Pulmonary artery endothelial cell (primary cell): ENCODE data around the gene MFNG. TPM values are rescaled to one million over a fixed set of nuclear protein-coding genes. Genes with fewer than 3 reads are reported as not detected.
"Not testable (repeated sequence)": the region's sequence is repeated elsewhere in the genome, so short reads cannot be mapped to it uniquely, and the experiment has no call there.

ENCODE experiments used
- DNase-seq: peaks from one replicate; pipeline ENCODE4 v3.0.0-alpha.2; 2011; ENCODE audit warnings: low read depth, low spot score
- total RNA-seq: library from RNA; depleted of rRNA; stranded (reverse); fragments of >200 nt; gene quantifications from 2 replicates; pipeline ENCODE4 v1.2.3, GENCODE V29; 2014

Gene MFNG
- total RNA-seq: 119 and 148 TPM in 2 replicates

GRCh38 chr22:37486224-37486845 lies at the start of gene MFNG:
TSS of gene MFNG (minus strand) at chr22:37486384. CDS start at chr22:37486177, 207 bp downstream.
- DNase-seq: no peak

DNA sequence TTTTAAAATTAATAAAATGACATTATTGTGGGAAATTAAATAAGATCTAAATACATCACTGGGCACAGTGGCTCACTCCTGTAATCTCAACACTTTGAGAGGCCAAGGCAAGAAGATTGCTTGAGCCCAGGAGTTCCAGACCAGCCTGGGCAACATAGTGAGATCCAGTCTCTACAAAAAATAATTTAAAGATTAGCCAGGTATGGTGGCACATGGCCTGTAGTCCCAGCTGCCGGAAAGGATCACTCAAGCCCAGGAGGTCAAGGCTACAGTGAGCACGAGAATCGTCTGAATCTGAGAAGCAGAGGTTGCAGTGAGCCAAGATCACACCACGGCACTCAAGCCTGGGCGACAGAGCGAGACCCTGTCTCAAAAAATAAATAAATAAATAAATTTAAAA lies 49.0 kb upstream of the MFNG start:
- DNase-seq: no peak

GRCh38 chr22:37534445-37534844 lies 48.3 kb upstream of the MFNG start:
- DNase-seq: no peak

GRCh38 chr22:37533995-37534394 lies 47.8 kb upstream of the MFNG start:
- no peak for DNase-seq

DNA sequence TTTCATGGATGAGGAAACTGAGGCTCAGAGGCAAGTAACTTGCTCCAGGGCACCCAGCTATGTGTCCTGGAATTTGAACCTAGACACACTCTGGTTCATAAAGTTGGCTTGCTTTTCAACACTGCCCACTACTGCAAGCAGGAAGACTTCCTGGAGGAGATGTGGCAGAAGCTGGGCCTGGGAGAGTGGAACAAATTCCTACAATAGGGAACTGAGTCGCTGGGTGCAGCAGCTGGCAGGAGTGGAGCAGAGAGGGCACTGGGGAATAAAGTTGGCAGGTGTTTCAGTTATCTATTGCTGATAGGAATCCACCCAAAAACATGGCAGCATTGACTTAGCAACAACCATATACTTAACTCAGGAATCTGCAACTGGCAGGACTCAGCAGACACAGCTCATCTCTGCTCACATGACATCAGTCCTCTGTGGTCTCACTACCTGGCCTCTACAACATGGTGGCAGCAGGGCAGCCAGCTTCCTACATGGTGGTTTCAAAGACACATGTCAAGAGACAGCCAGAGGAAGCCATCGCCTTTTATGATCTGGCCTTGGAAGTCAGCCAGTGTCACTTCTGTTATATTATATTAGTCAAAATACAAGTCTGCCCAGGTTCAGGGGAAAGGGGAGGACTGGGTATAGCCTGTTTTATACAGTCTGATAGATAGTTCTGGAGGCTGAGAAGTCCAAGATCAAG lies 43.6 kb upstream of the MFNG start:
- no peak for DNase-seq

DNA sequence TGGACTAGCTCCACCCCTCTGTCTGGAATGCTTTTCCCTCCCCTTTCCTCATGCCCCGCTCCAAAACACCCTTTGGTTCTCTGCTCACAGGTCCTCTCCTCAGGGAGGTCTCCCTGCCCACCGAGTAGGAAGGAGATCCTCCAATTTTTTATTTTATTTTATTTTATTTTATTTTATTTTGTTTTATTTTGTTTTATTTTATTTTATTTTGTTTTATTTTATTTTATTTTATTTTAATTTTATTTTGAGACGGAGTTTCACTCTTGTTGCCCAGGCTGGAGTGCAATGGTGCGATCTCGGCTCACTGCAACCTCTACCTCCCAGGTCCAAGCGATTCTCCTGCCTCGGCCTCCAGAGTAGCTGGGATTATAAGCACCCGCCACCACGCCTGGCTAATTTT lies 41.8 kb upstream of the MFNG start:
- DNase-seq: not testable (repeated sequence)

DNA sequence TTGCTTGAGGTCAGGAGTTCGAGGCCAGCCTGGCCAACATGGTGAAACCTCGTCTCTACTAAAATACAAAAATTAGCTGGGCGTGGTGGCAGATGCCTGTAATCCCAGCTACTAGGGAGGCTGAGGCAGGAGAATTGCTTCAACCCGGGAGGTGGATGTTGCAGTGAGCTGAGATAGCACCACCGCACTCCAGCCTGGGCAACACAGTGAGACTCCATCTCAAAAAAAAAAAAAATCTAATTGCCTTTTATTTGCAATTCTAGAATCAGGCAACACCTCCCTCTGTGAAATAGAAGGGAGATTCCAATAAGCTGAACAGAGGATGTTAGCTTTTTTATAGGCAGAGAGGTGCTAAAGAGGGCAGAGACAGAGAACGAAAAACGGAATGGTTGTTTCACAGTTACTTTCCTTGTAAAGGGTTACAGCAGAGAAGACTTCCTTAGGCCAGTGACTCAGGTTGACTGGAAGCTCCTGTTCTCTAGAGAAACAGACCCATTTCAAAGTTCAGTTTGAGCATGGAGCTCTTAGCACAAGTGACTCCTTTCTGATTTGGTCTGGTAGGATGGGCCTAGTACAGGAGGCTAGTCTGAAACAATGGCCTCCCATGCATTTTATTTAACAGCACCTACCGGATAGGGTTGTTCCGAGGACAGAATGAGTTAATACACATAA lies 41.0 kb upstream of the MFNG start:
- not testable (repeated sequence) for DNase-seq

DNA sequence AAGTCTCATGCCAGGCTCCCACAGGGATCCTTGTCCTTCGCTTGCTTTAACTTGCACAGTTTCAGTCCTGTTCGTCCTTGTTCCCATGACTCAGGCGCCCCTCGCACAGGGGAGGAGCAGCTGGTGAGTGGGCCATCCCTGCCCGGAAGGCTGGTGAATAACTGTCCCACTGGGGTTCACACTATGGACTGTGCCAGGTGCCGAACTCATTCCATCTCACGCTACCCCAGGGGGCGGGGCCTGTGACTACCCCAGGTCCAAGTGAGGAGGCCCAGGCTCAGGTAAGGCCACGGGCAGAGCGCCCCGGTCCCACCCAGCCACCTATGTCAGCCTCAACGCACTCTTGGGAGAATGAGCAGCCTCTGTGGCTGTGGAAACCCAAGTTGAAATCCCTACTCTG lies 40.2 kb upstream of the MFNG start:
- DNase-seq: no peak

GRCh38 chr22:37525746-37526350 lies 39.7 kb upstream of the MFNG start:
- no peak for DNase-seq

DNA sequence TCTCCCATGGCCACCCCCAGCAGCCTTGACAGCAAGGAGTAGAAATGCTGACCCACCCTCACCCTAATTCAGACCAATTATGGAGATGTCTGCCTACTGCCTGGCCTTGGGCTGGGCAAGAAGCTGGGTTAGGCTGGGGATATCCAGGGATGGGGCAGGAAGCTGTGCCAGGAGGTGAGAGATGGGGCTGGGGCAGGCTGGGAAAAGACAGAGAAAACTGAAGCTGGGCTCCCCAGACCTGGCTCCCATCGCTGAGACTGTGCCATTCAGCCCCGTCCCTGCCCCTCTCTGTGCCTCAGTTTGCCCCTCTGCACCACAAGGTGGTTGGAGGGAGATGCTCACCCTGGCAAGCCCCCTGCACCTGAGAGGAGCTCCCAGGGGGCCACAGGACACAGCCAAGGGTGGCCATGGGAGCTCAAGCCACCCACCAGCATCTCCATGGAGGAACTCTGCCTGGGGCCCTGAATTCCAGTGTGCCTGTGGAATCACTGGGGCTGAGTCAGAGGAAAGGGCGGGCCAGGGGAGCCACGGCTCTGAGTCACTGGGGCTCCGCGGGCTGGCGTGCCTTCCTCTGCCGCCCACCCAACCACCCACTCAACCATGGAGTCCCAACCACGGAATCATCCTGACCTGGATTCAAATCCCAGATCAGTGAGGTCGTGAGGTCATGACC lies 39.0 kb upstream of the MFNG start:
- no peak for DNase-seq

DNA sequence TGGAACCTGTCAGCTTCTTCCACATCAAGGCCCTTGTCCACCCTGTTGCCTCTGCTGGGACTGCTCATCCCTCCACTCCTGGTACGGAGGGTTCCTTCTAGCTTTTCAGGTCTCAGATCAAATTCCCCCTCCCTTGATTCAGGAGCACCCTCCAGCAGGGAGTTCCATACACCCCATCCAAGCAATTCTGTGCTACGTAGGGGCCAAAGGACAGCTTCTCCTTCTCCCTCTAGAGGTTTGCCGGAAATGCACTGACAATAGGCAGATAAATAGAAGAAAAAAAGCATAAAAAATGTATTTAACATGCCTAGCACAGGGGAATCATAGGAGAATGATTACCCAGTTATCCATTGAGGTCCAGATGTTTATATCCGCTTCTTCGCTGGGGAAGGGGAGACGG lies 36.3 kb upstream of the MFNG start:
- no peak for DNase-seq

DNA sequence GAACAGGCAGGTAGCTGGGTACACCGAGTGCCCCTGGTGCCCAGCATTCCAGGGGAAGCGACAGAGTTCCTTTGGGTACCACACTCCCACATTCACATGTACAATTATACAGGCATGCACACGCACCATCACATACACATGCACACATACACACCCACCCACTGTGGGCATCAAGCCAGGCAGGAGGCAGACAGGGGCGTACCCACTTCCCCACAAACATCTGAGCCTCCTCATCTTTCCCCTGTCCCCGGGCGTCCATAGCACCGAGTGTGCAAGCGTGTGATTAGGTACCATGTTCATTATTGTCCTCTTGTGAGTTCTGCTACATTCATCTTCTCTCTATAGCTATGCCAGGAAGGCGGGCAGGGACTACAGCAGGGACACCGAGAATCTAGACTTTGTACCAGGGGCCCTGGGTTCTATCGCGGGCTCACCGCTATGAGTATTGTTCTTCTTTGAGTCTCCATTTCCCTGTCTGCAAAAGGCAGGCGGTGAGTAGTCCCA lies 35.1 kb upstream of the MFNG start:
- DNase-seq: no peak

- DNase-seq: no peak
These were observed 34.6 kb upstream of the MFNG start for GRCh38 chr22:37520776-37521191.

GRCh38 chr22:37519268-37520195 lies 33.3 kb upstream of the MFNG start, which contains the start of gene CARD10:
TSS of gene CARD10 (minus strand) at chr22:37519415. CDS start at chr22:37519200, 215 bp downstream.
- DNase-seq: no peak

DNA sequence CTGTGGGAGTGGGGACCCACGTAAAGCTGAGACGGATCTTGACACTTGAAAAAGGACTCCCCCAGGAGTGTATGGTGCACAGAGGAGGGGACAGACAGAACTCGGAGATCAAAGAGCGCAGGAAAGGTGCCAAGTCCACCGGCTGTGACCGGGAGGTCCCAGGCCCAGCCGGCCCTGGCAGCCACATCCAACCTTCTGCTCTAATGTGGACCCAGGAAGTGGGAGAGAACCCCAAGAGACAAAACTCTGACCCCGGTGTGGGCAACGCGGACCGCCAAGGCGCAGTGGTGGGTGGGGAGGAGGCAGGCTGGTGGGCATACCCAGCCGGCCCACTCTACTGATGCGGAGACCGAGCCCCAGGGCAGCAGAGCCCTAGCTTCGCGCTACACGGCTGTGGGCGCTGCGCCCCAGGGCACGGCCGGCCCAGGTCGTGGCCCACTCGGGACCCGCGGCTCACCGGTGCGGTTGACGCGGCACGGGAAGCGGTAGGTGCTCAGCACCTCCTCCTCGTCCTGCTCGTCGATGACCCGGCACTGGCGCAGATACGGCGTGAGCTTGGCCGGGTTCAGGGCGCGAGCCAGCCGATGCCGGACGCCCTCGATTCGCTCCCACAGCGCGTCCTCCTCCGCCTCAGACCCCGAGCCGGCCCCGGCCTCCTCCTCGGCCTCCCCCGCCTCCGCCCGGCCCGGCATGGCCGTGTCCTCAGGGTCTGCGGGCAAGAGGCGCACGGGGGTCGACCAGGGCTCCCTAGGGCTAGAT lies 32.5 kb upstream of the MFNG start:
- no peak for DNase-seq

GRCh38 chr22:37517826-37518450 lies 31.8 kb upstream of the MFNG start:
- no peak for DNase-seq

DNA sequence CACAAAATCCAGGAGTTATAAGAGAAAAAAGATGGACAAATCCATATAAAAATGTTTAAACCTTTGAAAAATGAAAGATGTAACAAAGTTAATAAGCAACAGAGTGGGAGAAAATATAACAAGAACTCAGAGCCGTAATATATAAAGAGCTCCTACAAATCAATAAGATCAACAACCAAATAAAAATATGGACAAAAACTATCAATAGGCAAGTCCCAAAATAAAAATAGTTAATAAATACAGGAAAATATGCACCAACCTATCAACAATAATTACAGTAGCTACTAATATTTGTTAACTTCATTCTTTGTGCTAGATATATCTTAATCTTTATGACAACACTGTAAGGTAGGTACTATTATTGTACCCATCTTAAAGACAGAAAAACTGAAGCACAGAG lies 30.3 kb upstream of the MFNG start:
- DNase-seq: no peak

DNA sequence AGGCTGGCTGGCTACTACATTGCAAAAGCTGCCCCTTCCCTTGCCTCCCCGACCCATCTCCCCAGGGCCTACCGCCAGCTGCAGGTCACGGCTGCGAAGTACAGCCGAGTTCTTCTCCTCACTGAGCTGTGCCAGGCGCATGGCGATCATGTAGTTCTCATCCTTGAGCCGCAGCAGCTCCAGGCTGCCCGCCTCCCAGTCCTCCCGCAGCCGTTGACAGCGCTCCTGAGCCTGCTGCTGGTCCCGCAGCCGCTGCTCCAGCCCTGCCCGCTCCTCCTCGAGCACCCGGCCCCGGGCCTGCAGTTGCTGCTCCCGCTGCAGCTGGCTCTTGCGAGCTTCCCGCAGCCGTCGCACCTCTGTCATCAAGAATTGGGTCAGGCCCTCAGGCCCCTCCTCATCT lies 29.7 kb upstream of the MFNG start:
- DNase-seq: no peak

DNA sequence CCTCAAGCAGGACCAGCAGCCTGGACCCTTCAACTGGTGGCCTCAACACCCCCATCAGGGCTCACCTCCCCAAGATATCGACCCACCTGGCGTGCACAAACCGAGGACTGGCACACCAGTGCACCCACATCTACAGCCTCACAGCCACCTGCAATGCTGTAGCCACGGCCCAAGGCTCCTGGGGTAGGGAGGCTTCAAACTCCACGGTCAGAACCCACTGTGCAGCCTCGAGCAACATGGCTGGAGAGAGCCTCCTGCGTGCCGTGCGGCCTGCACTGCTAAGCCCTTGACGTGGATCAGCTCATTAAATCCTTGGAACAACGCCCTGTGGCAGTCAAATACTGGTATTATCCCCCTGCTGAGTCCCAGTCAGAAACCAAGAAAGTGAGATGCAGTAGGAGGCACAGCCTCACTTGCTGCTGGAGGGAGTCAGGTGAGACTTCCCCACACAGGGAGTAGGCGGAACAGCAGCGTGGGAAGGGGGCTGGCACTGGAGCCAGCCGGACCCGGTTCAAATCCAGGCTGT lies 28.4 kb upstream of the MFNG start:
- DNase-seq: no peak
